AG10803 (cell line): ENCODE data around the gene RRBP1.
"Not testable (repeated sequence)": the region's sequence is repeated elsewhere in the genome, so short reads cannot be mapped to it uniquely, and the experiment has no call there.

ENCODE experiments used
- DNase-seq: peaks from one replicate; pipeline ENCODE4 v3.0.0; 2010; ENCODE audit warnings: low read depth
- H3K4me3 ChIP-seq: 2 replicates; pipeline ENCODE4 v1.5.1; 2011; ENCODE audit warnings: mild to moderate bottlenecking, low read length, control low read depth
- CTCF ChIP-seq: conservative IDR thresholded peaks from 2 replicates; pipeline ENCODE4 v1.5.1; 2011; ENCODE audit warnings: mild to moderate bottlenecking, low read length, control low read depth, inconsistent platforms

The RRBP1 gene

GRCh38 chr20:17712708-17713107, 30.7 kb upstream of the RRBP1 start:
- H3K4me3 ChIP-seq, result no peak overlapping the region
- TF ChIP-seq CTCF, result no peak
- DNase-seq, result peak; percentile 50

- H3K4me3 ChIP-seq, result no peak overlapping the region
- TF ChIP-seq CTCF, result no peak
- no peak for DNase-seq
These were observed 30.2 kb upstream of the RRBP1 start for GRCh38 chr20:17712201-17712600.

GRCh38 chr20:17711267-17711627, 29.2 kb upstream of the RRBP1 start:
- no peak overlapping the region for H3K4me3 ChIP-seq
- no peak for DNase-seq
- no peak for TF ChIP-seq CTCF

- DNase-seq, result no peak
- no peak overlapping the region for H3K4me3 ChIP-seq
- no peak for TF ChIP-seq CTCF
These were observed 28.6 kb upstream of the RRBP1 start for GRCh38 chr20:17710379-17711266.

- DNase-seq, result no peak
- no peak overlapping the region for H3K4me3 ChIP-seq
- TF ChIP-seq CTCF, result no peak
These were observed 27.6 kb upstream of the RRBP1 start for GRCh38 chr20:17709361-17710293.

GRCh38 chr20:17708675-17709360, 26.8 kb upstream of the RRBP1 start:
- TF ChIP-seq CTCF, result no peak
- no peak for DNase-seq
- no peak overlapping the region for H3K4me3 ChIP-seq

GRCh38 chr20:17707951-17708350, 25.9 kb upstream of the RRBP1 start:
- not testable (repeated sequence) for H3K4me3 ChIP-seq, DNase-seq
